Prostate gland (tissue), 2 donors: ENCODE measurements around the gene BLNK. TPM values are rescaled to one million over a fixed set of nuclear protein-coding genes. Genes with fewer than 3 reads are reported as not detected.

Experiments
- DNase-seq: peaks from one replicate; pipeline ENCODE4 v3.0.0-alpha.2; 2019; ENCODE audit warnings: low spot score
- H3K27ac ChIP-seq, 2 donors: fragments of 200-600 bp; sonication (generic); 2 replicates each; pipeline ENCODE4 v1.5.1; 2017 to 2019
- H3K27me3 ChIP-seq: fragments of 200-600 bp; sonication (generic); replicated peaks from 2 replicates; pipeline ENCODE4 v1.5.1; 2019; ENCODE audit not compliant: insufficient read depth
- H3K36me3 ChIP-seq, 2 donors: fragments of 200-600 bp; sonication (generic); 1 replicate in 1 of 2; 2 replicates in 1 of 2; pipeline versions ENCODE4 v1.5.1 to v1.8.1; 2017 to 2019
- H3K4me1 ChIP-seq: fragments of 200-600 bp; sonication (generic); replicated peaks from 2 replicates; pipeline ENCODE4 v1.5.1; 2019
- H3K4me3 ChIP-seq, 2 donors: fragments of 200-600 bp; sonication (generic); 2 replicates each; pipeline ENCODE4 v1.5.1; 2017 to 2019
- H3K9me3 ChIP-seq: fragments of 200-600 bp; sonication (generic); 2 replicates; pipeline ENCODE4 v1.5.1; 2017
- CTCF ChIP-seq, 4 experiments: fragments of 200-600 bp in 2 of 4; fragments of 450-650 bp in 2 of 4; sonication (generic) in 2 of 4; IDR thresholded peaks; 1 replicate in 3 of 4; 2 replicates in 1 of 4; pipeline ENCODE4 v1.5.1; 2016 to 2019; ENCODE audit warnings: antibody characterized with exemption in 4 of 4, mild to moderate bottlenecking in 2 of 4, moderate library complexity in 2 of 4
- POLR2A ChIP-seq: fragments of 450-650 bp; IDR thresholded peaks from one replicate; pipeline ENCODE4 v1.6.1; 2016; ENCODE audit warnings: antibody characterized with exemption, mild to moderate bottlenecking
- POLR2AphosphoS5 ChIP-seq: sonication (generic); formaldehyde crosslinking; IDR thresholded peaks from one replicate; pipeline ENCODE4 v1.6.1; 2017; ENCODE audit warnings: antibody characterized with exemption
- WGBS: methylation state at CpG from one replicate; pipeline ENCODE4 v1.1.5; 2018; 5-methylcytosine and 5-hydroxymethylcytosine counted together
- intact Hi-C: fragments of 100-400 bp; cut with DNase I; formaldehyde crosslinking; loops from one replicate; pipeline ENCODE4 v1.14.2; 2022
- total RNA-seq, 2 donors: library from RNA; depleted of rRNA; stranded (reverse); fragments of >200 nt; gene quantifications; one replicate each; pipeline ENCODE4 v1.1.0, GENCODE V29; 2016

The BLNK gene
- total RNA-seq, 2 donors from 2014 or later, result 4.8 to 8.2 TPM

- H3K27ac ChIP-seq, result no peak overlapping the region
- no peak for DNase-seq
- H3K36me3 ChIP-seq, result no peaks in the 10 kb centered on the region
- H3K4me3 ChIP-seq, result no peak overlapping the region
- no peaks in the 10 kb centered on the region for H3K4me1 ChIP-seq
- no peak for TF ChIP-seq POLR2AphosphoS5
- no peak for TF ChIP-seq CTCF (IDR thresholded peaks at IDR 0.05)
- no peak for TF ChIP-seq POLR2A
- intact Hi-C loops, result no loop called here
- H3K27me3 ChIP-seq, result no peaks in the 10 kb centered on the region
- H3K9me3 ChIP-seq, result no peaks in the 10 kb centered on the region
- WGBS, result 36% methylated on average over 2 of the region's 2 CpGs
Measured at GRCh38 chr10:96233959-96234358, 37.4 kb downstream of the BLNK start.

- DNase-seq, result no peak
- intact Hi-C loops, result loop anchor here (1.0 kb wide), 1 partner anchor 63 kb away; no protein-coding TSS in a partner anchor
- no peak overlapping the region for H3K4me3 ChIP-seq
Measured at GRCh38 chr10:96230527-96230926, 40.8 kb downstream of the BLNK start.

GRCh38 chr10:96229568-96230030, 41.8 kb downstream of the BLNK start:
- Histone ChIP-seq H3K36me3 (no peaks in the 10 kb centered on the region), H3K27ac (no peak overlapping the region), H3K27me3 (no peaks in the 10 kb centered on the region), H3K4me1 (no peaks in the 10 kb centered on the region), H3K4me3 (no peak overlapping the region), H3K9me3 (no peaks in the 10 kb centered on the region)
- 8% methylated on average over 7 of the region's 7 CpGs for WGBS
- peak; percentile 78 for DNase-seq
- TF ChIP-seq POLR2AphosphoS5 (no peak), CTCF (IDR thresholded peaks at IDR 0.05) (peak; percentile 76 to 95 (median 94)), POLR2A (no peak)
- intact Hi-C loops, result loop anchor here (1.0 kb wide), 1 partner anchor 64 kb away; no protein-coding TSS in a partner anchor

More at GRCh38 chr10:96230527-96230926, 40.8 kb downstream of the BLNK start:
- no peak overlapping the region for H3K27ac ChIP-seq
- H3K9me3 ChIP-seq, result no peaks in the 10 kb centered on the region
- TF ChIP-seq POLR2A, result no peak
- no peak for TF ChIP-seq POLR2AphosphoS5
- no peak for TF ChIP-seq CTCF (IDR thresholded peaks at IDR 0.05)
- H3K4me1 ChIP-seq, result no peaks in the 10 kb centered on the region
- H3K27me3 ChIP-seq, result no peaks in the 10 kb centered on the region
- WGBS, result 93% methylated on average over 6 of the region's 6 CpGs
- H3K36me3 ChIP-seq, result no peaks in the 10 kb centered on the region

GRCh38 chr10:96228408-96228994, 42.9 kb downstream of the BLNK start:
- Histone ChIP-seq H3K27ac (no peak overlapping the region), H3K27me3 (no peaks in the 10 kb centered on the region), H3K4me3 (no peak overlapping the region), H3K4me1 (no peaks in the 10 kb centered on the region), H3K9me3 (no peaks in the 10 kb centered on the region), H3K36me3 (no peaks in the 10 kb centered on the region)
- intact Hi-C loops, result no loop called here
- WGBS, result 90% methylated on average over 9 of the region's 9 CpGs
- TF ChIP-seq POLR2AphosphoS5 (no peak), POLR2A (no peak), CTCF (IDR thresholded peaks at IDR 0.05) (no peak)
- no peak for DNase-seq

- Histone ChIP-seq H3K27ac (no peak overlapping the region), H3K27me3 (no peaks in the 10 kb centered on the region), H3K9me3 (no peaks in the 10 kb centered on the region), H3K4me1 (no peaks in the 10 kb centered on the region), H3K4me3 (no peak overlapping the region), H3K36me3 (no peaks in the 10 kb centered on the region)
- WGBS, result 85% methylated on average over 19 of the region's 19 CpGs
- intact Hi-C loops, result no loop called here
- no peak for DNase-seq
- TF ChIP-seq POLR2A (no peak), POLR2AphosphoS5 (no peak), CTCF (IDR thresholded peaks at IDR 0.05) (no peak)
Measured at GRCh38 chr10:96227206-96227605, 44.2 kb downstream of the BLNK start.
